ENCODE measurements around the gene FLYWCH2. TPM values are rescaled to one million over a fixed set of nuclear protein-coding genes. Genes with fewer than 3 reads are reported as not detected.
A peak's percentile ranks its signal among the peaks of the same experiment; 100 is the strongest.

The FLYWCH2 gene
- polyA plus RNA-seq, 2 of the 4 experiments (the other 2 are of a cell fraction): 23.2 to 41.2 TPM

DNA sequence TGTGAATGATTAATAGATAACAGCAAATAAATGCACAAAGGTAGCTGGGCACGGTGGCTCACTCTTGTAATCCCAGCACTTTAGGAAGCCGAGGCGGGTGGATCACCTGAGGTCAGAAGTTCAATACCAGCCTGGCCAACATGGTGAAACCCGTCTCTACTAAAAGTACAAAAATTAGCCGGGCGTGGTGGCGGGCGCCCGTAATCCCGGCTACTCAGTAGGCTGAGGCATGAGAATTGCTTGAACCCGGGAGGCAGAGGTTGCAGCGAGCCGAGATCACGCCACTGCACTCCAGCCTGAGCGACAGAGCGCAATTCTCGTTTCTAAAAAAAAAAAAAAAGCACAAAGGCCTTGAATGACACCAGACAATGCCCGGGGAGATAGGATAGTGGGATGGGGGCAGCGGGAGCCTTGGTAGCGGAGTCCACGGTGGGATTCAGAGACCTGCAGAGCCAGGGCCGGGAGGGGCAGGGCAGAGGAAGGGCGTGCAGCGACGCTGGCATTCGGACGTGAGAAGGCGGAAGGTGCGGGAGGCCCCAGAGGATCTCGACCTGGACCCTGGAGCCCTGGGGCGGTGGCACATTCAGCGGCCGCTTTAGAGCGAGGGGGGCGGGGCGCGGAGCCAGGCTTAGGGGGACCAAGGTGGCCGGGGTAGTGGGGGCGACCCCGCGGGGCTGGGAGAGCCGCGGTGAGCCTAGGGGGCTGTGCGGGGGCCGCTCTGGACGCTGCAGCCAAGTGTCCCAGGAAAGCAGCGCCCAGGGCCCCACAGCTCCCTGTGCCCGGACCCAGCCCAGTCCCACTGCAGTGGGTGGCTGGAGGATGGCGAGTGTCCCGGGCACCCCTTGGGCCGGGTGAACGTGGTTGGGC, 999 bp upstream of the FLYWCH2 start:
- no peaks in the 10 kb centered on the region for H3K9me3 ChIP-seq
- ATAC-seq (peak; percentile 64 to 73), FAIRE-seq (no peak), DNase-seq (ENCODE audit: low read depth in 1 of 2, low spot score in 1 of 2) (peak in 1 of 2 experiments; percentile 62)
- H3K4me1 ChIP-seq: peaks cover 5% of the 10 kb centered on the region; the same call in 2 of the 3 replicates
- peak overlapping the region; percentile 94 for H3K4me3 ChIP-seq
- ChIA-PET POLR2A (interaction anchor here (0.9 to 3.8 kb wide), 14 partner anchors 9 to 209 kb away, joined by 3 to 62 read pairs (median 5); partner anchors contain the start of genes FLYWCH1, KCTD5 and SRRM2), CTCF (interaction anchor here (1.0 to 6.6 kb wide), 8 partner anchors 13 to 45 kb away, joined by 3 to 52 read pairs (median 8); no protein-coding TSS in a partner anchor)
- peak overlapping the region; percentile 95 for H3K4me2 ChIP-seq
- TF ChIP-seq JUN (IDR thresholded peaks at IDR 0.05): peak in 1 of 2 experiments; percentile 25; a peak in 1 of 5 replicates
- peak; percentile 44 for TF ChIP-seq POLR2A (IDR thresholded peaks at IDR 0.05; ENCODE audit: low read length)
- TF ChIP-seq, protein P1, sequence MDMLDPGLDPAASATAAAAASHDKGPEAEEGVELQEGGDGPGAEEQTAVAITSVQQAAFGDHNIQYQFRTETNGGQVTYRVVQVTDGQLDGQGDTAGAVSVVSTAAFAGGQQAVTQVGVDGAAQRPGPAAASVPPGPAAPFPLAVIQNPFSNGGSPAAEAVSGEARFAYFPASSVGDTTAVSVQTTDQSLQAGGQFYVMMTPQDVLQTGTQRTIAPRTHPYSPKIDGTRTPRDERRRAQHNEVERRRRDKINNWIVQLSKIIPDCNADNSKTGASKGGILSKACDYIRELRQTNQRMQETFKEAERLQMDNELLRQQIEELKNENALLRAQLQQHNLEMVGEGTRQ (IDR thresholded peaks at IDR 0.05): peak; percentile 37; the same call in 1 of the 2 replicates
- TF ChIP-seq HOXB13 (CRISPR knock-in tag; IDR thresholded peaks at IDR 0.05; ENCODE audit: low read depth): no peak
- TF ChIP-seq, protein P2, sequence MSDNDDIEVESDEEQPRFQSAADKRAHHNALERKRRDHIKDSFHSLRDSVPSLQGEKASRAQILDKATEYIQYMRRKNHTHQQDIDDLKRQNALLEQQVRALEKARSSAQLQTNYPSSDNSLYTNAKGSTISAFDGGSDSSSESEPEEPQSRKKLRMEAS (IDR thresholded peaks at IDR 0.05): peak; percentile 46; the same call in 1 of the 2 replicates
- WGBS (ENCODE audit: missing lambda C conversion rate): 3% methylated on average over 32 of the region's 52 CpGs
- H3K27ac ChIP-seq: peak overlapping the region; percentile 96 to 97

DNA sequence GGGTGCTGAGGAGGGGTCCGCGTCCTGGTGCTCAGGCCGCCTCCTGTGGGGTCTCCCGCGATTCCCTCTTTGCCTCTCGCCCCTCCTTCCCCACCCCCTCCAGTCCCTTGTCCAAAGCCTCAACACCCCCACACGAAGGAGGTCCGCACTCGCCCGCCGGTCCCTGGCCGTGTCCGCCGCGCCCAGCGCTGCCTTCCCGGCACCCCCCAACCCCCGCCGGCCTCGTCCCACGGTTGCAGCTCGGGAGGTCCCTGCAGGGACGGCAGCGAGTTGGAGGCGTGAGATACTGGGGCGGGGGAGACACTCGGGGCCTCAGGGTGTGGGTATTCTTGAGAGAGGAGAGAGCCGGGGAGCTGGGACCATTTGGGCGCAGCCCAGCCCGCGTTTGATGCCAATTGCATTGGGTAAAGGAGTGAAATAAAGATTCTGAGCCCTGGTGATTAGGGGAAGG, 468 bp downstream of the FLYWCH2 start:
- ChIA-PET CTCF (interaction anchor here (0.9 to 6.6 kb wide), 9 partner anchors 9 to 45 kb away, joined by 3 to 52 read pairs (median 5); no protein-coding TSS in a partner anchor), POLR2A (interaction anchor here (0.8 to 3.8 kb wide), 13 partner anchors 11 to 201 kb away, joined by 3 to 62 read pairs (median 4); partner anchors contain the start of genes KCTD5 and SRRM2)
- no peak for FAIRE-seq
- Histone ChIP-seq H3K4me1 (peaks cover 5% of the 10 kb centered on the region; the same call in 2 of the 3 replicates), H3K9me3 (no peaks in the 10 kb centered on the region), H3K27ac (peak overlapping the region; percentile 96 to 97), H3K4me2 (peak overlapping the region; percentile 99), H3K4me3 (peak overlapping the region; percentile 94)
- 3% methylated on average over 6 of the region's 31 CpGs for WGBS (ENCODE audit: missing lambda C conversion rate)
- TF ChIP-seq BHLHE40 (IDR thresholded peaks at IDR 0.05; ENCODE audit: low read depth, low read length) (no peak), GATA3 (IDR thresholded peaks at IDR 0.05; ENCODE audit: borderline replicate concordance) (no peak), HDAC2 (IDR thresholded peaks at IDR 0.05) (no peak), CBX2 (IDR thresholded peaks at IDR 0.05; ENCODE audit: borderline replicate concordance, low read depth) (no peak), HOXB5 (CRISPR knock-in tag; IDR thresholded peaks at IDR 0.05) (no peak), MYC (IDR thresholded peaks at IDR 0.05; ENCODE audit: borderline replicate concordance, low read length) (no peak), ESRRA (IDR thresholded peaks at IDR 0.05; ENCODE audit: borderline replicate concordance, low read length) (no peak), CEBPB (IDR thresholded peaks at IDR 0.05) (no peak), TP53 (CRISPR knock-in tag; IDR thresholded peaks at IDR 0.05) (no peak), EHF (CRISPR knock-in tag; IDR thresholded peaks at IDR 0.05) (no peak), HOXA7 (CRISPR knock-in tag; IDR thresholded peaks at IDR 0.05) (no peak), FOXS1 (CRISPR knock-in tag; IDR thresholded peaks at IDR 0.05) (no peak), KDM5A (IDR thresholded peaks at IDR 0.05) (no peak), POLR2AphosphoS2 (conservative IDR thresholded peaks at IDR 0.05; ENCODE audit: low read length) (no peak)
- TF ChIP-seq, protein P3, sequence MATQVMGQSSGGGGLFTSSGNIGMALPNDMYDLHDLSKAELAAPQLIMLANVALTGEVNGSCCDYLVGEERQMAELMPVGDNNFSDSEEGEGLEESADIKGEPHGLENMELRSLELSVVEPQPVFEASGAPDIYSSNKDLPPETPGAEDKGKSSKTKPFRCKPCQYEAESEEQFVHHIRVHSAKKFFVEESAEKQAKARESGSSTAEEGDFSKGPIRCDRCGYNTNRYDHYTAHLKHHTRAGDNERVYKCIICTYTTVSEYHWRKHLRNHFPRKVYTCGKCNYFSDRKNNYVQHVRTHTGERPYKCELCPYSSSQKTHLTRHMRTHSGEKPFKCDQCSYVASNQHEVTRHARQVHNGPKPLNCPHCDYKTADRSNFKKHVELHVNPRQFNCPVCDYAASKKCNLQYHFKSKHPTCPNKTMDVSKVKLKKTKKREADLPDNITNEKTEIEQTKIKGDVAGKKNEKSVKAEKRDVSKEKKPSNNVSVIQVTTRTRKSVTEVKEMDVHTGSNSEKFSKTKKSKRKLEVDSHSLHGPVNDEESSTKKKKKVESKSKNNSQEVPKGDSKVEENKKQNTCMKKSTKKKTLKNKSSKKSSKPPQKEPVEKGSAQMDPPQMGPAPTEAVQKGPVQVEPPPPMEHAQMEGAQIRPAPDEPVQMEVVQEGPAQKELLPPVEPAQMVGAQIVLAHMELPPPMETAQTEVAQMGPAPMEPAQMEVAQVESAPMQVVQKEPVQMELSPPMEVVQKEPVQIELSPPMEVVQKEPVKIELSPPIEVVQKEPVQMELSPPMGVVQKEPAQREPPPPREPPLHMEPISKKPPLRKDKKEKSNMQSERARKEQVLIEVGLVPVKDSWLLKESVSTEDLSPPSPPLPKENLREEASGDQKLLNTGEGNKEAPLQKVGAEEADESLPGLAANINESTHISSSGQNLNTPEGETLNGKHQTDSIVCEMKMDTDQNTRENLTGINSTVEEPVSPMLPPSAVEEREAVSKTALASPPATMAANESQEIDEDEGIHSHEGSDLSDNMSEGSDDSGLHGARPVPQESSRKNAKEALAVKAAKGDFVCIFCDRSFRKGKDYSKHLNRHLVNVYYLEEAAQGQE (IDR thresholded peaks at IDR 0.05): no peak
- TF ChIP-seq, protein P1 (IDR thresholded peaks at IDR 0.05): no peak
- TF ChIP-seq, protein P4, sequence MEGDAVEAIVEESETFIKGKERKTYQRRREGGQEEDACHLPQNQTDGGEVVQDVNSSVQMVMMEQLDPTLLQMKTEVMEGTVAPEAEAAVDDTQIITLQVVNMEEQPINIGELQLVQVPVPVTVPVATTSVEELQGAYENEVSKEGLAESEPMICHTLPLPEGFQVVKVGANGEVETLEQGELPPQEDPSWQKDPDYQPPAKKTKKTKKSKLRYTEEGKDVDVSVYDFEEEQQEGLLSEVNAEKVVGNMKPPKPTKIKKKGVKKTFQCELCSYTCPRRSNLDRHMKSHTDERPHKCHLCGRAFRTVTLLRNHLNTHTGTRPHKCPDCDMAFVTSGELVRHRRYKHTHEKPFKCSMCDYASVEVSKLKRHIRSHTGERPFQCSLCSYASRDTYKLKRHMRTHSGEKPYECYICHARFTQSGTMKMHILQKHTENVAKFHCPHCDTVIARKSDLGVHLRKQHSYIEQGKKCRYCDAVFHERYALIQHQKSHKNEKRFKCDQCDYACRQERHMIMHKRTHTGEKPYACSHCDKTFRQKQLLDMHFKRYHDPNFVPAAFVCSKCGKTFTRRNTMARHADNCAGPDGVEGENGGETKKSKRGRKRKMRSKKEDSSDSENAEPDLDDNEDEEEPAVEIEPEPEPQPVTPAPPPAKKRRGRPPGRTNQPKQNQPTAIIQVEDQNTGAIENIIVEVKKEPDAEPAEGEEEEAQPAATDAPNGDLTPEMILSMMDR (IDR thresholded peaks at IDR 0.05): no peak
- TF ChIP-seq, protein P5, sequence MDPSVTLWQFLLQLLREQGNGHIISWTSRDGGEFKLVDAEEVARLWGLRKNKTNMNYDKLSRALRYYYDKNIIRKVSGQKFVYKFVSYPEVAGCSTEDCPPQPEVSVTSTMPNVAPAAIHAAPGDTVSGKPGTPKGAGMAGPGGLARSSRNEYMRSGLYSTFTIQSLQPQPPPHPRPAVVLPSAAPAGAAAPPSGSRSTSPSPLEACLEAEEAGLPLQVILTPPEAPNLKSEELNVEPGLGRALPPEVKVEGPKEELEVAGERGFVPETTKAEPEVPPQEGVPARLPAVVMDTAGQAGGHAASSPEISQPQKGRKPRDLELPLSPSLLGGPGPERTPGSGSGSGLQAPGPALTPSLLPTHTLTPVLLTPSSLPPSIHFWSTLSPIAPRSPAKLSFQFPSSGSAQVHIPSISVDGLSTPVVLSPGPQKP (IDR thresholded peaks at IDR 0.05; ENCODE audit: low read depth, low read length): no peak
- ATAC-seq: peak; percentile 20 to 40
- no peak for DNase-seq (ENCODE audit: low read depth in 1 of 2, low spot score in 1 of 2)

All from A549 (cell line).